Fibroblast of pulmonary artery (primary cell): ENCODE data around the gene GALNT5.
A peak's percentile ranks its signal among the peaks of the same experiment; 100 is the strongest.
"Not testable (repeated sequence)": the region's sequence is repeated elsewhere in the genome, so short reads cannot be mapped to it uniquely, and the experiment has no call there.

Experiments
- DNase-seq: peaks from one replicate; pipeline ENCODE4 v3.0.0-alpha.2; 2010; ENCODE audit warnings: low read depth
- H3K4me3 ChIP-seq: replicated peaks from 2 replicates; pipeline ENCODE4 v1.5.1; 2011; ENCODE audit warnings: low read depth, mild to moderate bottlenecking, control low read depth, low read length, moderate library complexity
- CTCF ChIP-seq: IDR thresholded peaks from 2 replicates; pipeline ENCODE4 v1.5.1; 2011; ENCODE audit warnings: mild to moderate bottlenecking, control low read depth, low read length, inconsistent platforms; ENCODE audit errors: missing control alignments

The GALNT5 gene

GRCh38 chr2:157334335-157334734 lies 76.8 kb downstream of the GALNT5 start:
- no peak for TF ChIP-seq CTCF
- no peak for DNase-seq
- H3K4me3 ChIP-seq: no peak overlapping the region

DNA sequence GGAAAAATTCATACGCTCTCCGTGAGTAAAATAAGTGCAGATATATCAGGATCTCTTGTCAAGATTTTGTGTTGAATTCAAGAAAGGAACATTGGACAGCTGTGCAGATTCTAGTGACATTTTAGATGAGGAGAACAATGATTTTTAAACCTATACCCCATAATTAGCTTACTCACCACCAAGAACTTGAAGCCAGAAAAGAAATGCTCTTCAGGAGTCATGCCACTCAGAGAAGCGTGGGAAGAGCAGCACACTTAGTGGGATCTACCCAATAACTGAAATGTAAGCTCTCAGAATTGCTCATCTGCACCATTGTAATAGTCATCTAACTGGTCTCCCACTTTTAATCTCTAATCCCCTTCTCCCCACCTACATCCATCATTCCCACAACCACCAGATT lies 77.3 kb downstream of the GALNT5 start:
- no peak for TF ChIP-seq CTCF
- no peak overlapping the region for H3K4me3 ChIP-seq
- no peak for DNase-seq

- no peak overlapping the region for H3K4me3 ChIP-seq
- peak; percentile 57 for DNase-seq
- TF ChIP-seq CTCF: peak; percentile 74
Measured at GRCh38 chr2:157336137-157337010, 78.9 kb downstream of the GALNT5 start.

GRCh38 chr2:157337978-157338377 lies 80.5 kb downstream of the GALNT5 start:
- TF ChIP-seq CTCF: no peak
- no peak for DNase-seq
- H3K4me3 ChIP-seq: no peak overlapping the region

GRCh38 chr2:157339965-157340655 lies 82.6 kb downstream of the GALNT5 start:
- H3K4me3 ChIP-seq: no peak overlapping the region
- TF ChIP-seq CTCF: no peak
- no peak for DNase-seq

- H3K4me3 ChIP-seq: not testable (repeated sequence)
- peak; percentile 28 for DNase-seq
Measured at GRCh38 chr2:157341381-157341780, 83.9 kb downstream of the GALNT5 start.

DNA sequence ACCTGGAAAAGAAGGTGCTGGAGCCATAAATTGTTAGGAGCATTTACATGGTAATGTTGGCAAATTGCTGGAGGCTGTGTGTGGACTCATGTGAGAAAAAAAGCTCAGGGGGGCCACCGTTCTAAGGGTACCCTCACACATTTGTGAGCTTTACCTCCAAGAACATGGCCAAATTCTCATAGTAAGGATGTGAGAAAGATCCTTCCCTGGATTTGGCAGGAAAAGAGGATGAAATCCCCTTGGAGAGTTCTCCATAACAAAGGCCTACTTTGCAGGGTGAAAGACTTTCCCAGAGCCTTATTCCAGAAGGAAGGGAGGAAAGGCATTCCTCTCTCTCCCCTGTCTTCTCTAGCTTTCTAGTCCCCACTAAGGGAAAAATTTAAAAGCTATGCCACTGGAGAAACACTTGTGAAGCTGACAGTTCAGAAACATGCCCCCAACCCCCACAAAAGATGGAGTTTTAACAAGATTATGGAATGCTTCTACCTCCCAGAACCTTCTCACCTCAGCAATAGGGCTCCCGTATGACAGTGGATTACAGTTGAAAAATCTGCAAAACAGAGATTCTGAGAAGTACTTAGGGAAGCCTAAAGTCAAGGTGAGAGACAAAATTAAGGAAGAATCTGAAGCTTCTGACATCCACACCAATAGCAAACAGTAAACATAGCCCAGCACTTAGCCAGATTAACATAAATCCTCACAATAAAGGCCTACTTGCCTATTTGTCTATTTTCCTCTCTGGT lies 88.3 kb downstream of the GALNT5 start:
- H3K4me3 ChIP-seq: no peak overlapping the region
- no peak for TF ChIP-seq CTCF
- no peak for DNase-seq
